DND-41 (cell line): ENCODE results near the gene SPTBN4.

Source experiments
- CTCF ChIP-seq: IDR thresholded peaks from 2 replicates; pipeline ENCODE4 v1.5.1; 2012; ENCODE audit warnings: borderline replicate concordance, low read length, moderate library complexity, mild to moderate bottlenecking; ENCODE audit not compliant: poor library complexity, severe bottlenecking; ENCODE audit errors: extremely low read depth
- EZH2 ChIP-seq: IDR thresholded peaks from 3 replicates; pipeline ENCODE4 v1.6.1; 2012; ENCODE audit warnings: borderline replicate concordance, low read depth, mild to moderate bottlenecking, moderate library complexity, low read length, inconsistent platforms; ENCODE audit not compliant: severe bottlenecking

DNA sequence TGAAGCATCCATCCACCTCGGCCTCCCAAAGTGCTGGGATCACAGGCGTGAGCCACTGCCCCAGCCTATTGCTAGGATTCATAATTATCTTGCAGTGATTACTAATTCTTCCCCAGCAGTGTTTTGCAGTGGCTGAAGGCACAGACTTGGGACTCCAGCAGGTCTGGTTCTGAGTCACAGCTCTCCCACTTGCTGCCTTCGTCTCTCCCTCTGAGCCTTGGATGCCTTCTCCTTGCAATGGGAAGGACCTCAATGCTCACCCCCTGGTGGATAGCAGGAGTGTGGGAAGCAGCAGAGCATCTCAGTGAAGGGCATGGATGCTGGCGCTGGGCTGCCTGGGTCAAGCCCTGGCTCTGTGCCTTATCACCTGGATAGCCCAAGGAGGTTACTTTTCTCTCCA lies 72.3 kb downstream of the SPTBN4 start:
- TF ChIP-seq CTCF: no peak
- TF ChIP-seq EZH2: no peak
